Activated CD8-positive, alpha-beta memory T cell treated with anti-CD3 and anti-CD28 coated beads, Interleukin-2, amount 50 U/mL, for 24 hours (primary cell): ENCODE data around the gene FOLH1.
"Not testable (repeated sequence)": the region's sequence is repeated elsewhere in the genome, so short reads cannot be mapped to it uniquely, and the experiment has no call there.

Source experiments
- DNase-seq: peaks from one replicate; pipeline ENCODE4 v3.0.0-alpha.2; 2020; ENCODE audit errors: extremely low read depth

Gene FOLH1

DNA sequence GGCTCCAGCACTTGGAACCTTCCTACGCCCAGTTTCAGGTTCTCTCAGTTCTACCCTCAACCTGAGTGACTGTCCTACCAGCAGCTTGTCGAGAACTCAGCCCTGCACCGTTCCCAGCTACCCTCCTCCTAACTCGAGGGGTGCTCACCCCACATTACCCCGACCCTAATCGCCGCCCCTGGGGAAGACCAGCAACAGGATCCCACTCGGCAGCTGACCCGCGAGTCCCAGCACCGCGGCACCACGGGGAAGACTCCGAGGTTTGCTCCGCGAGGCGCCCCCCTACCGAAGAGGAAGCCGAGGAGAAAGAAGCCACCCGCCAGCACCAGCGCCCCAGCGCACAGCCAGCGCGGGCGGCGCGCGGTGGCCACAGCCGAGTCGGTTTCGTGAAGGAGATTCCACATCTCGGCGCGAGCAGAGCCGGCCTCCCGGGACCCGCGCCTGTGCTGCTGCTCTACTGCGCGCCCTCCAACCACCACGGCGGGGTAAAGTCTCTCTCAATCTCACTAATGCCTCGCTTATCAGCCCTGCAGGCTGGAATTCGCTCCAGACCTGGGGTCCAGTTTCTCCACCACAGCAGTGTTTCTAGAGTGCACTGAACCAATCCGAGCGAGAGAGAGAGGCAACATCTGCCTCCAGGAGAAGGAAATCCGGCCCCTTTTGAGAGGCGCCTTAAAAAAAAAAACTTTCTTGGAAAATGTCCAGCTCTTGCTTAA is at the start of gene FOLH1:
TSS of gene FOLH1 (minus strand) at position 597 of the 716 bp plus-strand sequence. CDS start at position 404, 193 bp downstream.
- DNase-seq: no peak

DNA sequence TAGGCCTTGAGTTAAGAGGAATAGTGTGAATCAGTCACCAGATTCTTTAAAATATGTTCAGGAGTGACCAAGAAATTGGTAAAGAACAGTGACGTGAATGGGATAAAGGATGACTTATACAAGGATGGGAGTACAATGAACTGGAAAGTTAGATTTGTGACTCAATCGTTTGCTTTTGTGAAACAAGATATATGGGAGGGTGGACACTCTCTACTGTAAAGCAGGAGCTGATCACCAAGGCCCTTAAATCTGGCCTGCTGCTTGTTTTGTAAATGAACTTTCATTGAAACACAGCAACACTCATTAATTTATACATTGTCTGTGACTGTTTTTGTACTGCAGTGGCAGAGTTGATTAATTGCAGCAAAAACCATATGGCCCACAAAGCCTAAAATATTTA is 46.7 kb upstream of the FOLH1 start:
- DNase-seq: not testable (repeated sequence)

DNA sequence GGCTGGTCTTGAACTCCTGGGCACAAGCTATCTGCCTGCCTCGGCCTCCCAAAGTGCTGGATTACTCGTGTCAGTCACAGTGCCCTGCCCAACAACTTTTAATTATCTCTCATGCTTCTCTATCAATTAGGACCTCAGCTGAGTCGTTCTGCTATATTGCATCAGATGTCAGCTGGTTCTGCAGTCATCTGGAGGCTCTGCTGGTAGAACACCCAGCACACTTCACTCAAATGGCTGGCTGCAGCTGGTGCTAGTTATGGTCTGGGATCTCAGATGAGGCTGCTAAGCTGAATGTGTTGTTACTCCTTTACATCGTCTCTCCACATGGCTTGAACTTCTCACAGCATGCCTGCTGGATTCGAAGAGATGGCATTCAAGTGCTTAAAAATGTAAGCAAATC is 42.8 kb upstream of the FOLH1 start:
- not testable (repeated sequence) for DNase-seq

DNA sequence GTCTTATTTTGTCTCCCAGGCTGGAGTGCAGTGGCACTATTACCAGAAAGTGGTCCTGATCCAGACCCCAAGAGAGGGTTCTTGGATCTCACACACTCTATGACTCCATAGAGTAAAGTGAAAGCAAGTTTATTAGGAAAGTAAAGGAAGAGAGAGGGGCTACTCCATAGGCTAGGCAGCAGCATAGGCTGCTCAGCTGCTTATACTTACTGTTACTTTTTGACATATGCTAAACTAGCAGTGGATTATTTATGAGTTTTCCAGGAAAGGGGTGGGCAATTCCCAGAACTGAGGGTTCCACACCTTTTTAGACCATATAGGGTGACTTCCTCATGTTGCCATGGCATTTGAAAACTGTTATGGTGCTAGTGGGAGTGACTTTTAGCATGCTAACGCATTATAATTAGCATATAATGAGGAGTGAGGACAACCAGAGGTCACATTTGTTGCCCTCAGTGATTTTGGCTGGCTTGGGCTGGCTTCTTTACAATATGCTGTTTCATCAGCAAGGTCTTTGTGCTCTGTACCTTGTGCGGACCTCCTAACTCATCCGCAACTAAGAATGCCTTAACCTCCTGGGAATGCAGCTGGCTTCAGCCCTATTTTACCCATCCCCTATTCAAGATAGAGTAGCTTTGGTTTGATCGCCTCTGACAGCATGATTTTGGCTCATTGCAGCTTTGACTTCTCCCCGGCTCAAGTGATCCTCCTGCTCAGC is 42.2 kb upstream of the FOLH1 start:
- not testable (repeated sequence) for DNase-seq

DNA sequence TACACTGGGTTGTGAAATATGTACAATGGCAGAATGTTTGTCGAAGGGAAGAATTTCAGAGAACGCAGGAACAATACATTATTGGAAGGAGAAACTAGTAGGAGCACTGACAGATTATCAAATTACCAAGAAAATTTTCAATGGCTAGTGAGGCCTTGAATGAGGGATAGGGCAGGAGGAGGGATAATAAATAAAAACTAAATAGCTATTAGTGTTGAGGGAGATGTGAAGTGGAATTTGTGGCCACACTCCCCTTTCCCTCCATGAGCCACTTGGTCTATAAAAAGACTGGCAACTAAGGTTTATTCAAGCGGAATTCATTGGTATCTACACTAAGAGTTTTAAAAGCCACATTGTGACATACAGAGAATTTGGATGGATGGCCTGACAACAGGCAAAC is 41.0 kb upstream of the FOLH1 start:
- not testable (repeated sequence) for DNase-seq

DNA sequence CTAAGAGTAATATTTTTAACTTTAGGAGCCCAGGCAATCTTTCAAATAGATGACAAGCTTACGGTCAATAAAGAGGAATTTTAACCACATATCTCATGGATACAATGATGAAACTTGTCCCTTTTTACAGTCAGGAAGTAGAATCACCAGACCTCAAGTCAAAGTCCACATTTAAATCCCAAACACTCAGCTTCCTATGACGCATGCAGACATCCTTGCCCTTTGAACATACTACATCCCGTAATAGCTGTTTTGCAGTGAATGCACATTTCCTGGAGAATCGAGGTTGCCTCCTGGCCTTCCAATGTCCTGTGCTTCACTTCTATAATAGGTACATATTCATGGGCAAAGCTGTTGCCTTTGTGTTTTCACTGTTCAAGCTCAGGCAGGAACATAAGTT is 25.3 kb upstream of the FOLH1 start:
- not testable (repeated sequence) for DNase-seq

DNA sequence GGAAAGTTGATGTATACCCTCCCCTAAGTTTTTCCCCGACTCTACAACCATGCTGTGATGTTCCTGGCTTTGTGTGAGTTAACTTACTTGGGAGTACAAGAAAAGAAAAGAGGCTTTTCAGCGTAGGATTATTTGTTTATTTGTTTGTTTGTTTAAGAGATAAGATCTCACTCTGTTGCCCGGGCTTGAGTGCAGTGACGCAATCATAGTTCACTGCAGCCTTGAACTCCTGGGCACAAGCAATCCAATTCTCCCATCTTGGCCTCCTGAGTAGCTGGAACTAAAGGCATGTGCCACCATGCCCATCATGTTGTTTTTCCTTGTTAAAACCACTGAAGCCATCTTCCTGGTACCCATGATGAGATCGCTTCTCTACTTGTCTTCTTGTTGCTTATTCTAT is 24.6 kb upstream of the FOLH1 start:
- not testable (repeated sequence) for DNase-seq

DNA sequence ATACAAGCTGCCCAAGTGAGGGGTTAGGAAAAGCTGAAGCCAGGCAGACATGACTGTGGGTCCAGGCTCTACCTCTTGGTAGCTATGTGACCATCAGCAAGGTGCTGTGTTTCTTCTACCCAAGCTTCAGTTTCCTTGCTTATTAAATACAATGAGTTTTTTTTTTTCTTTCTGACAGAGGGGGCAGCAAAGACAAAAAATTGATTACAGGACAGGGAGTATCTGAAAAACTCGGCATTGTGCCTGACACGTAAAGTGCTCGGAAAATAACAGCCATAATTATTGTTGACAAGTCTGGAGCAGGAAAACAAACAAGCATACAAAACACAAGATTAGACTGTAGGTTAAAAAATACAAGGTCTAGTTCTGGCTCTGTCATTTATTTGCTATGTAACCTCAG is 23.3 kb upstream of the FOLH1 start:
- not testable (repeated sequence) for DNase-seq

DNA sequence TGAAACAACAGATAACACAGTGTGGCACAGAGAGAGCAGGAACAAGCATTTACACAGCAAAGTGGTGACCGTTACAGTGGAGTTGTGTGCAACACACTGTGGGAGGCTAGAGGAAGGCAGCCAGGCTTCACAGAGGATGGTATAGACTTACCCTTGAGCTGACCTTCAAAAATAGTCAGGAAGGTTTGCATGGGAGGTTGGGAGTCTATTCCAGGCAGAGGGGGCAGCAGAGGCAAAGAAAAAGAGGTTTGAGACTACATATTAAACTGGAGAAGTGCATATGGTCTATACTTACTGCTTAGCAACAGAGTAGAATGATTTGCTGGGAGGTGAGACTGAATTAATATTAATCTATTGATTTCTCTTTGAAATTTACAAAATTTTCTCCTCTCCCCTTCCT is 22.1 kb upstream of the FOLH1 start:
- DNase-seq: not testable (repeated sequence)

DNA sequence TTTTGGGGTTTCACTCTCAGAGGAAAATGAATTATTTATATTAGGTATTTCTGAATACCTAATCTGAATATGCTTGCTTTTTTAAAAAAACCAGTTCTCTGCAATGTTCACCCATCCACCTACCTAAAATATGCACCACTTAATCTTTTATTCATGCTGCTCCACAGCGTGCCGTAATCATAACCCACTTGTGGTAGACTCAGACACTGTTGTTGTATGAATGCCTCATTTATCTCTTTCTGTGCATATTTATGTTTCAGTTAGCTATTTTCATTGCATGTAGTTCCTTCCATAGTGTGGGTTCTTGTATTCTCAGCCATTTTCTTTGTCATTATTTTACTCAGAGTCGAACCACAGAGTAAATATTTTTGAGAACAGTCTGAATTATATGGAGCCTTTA is 21.6 kb upstream of the FOLH1 start:
- not testable (repeated sequence) for DNase-seq

DNA sequence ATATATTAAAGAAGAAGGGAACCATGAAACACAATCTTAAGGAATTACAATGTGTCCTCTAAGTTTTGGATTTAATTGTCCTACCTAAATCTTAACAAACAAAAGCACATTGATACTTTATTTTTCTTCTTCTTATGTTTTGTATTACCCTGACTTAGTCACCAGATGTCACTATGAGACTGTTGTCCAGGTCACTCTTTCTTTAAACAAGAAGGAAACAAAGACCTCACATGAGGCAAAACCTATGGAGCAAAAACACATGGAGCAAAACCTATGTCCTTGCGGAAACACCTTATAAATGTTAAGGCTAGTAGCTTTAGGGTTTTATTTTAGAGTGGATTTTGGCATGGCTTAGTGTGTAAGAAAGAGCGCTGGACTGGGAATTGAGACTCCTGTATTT is 20.7 kb upstream of the FOLH1 start:
- DNase-seq: not testable (repeated sequence)

DNA sequence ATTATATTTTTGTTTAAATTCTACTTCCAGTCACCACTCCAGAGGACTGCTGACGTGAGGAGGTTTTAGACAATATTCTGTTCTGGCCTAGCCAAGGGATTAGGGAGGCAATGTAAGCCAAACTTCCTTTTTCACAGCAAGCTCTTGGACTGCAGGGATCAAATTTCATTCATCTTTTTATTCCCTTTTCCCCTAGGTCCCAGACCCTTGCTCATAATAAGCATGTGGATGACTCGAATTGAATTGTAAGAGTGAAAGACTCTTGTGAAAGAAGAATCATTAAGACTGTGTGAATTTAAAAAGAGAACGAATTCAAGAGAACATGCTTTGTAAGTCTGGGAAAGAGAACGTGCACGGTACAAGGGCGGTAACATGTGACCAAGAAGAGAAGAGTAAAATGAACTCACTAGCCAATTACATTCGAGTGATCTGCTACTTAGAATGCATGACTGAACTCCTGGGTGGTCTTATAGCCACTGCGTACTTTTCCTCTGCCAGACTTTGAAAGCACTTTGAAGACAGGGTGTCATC is 16.9 kb upstream of the FOLH1 start:
- not testable (repeated sequence) for DNase-seq

DNA sequence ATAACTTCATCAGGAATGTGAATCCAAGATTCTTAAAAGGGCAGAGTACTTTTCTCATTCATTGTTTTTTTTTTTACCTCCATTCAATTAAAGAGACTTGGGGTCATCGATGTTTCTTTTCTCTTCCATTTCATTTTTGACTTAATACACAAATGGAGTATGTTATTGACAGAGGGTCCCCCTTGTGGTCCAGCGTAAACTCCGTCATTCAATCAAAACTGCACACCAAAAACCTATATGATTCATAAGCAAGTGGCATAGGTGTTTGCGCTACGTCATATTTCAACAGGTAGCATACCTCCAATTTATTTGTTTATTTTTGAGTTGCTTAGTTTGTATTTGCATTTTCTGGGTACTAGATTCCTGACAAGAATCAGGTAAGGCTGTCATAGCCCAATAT is 12.7 kb upstream of the FOLH1 start:
- no peak for DNase-seq

DNA sequence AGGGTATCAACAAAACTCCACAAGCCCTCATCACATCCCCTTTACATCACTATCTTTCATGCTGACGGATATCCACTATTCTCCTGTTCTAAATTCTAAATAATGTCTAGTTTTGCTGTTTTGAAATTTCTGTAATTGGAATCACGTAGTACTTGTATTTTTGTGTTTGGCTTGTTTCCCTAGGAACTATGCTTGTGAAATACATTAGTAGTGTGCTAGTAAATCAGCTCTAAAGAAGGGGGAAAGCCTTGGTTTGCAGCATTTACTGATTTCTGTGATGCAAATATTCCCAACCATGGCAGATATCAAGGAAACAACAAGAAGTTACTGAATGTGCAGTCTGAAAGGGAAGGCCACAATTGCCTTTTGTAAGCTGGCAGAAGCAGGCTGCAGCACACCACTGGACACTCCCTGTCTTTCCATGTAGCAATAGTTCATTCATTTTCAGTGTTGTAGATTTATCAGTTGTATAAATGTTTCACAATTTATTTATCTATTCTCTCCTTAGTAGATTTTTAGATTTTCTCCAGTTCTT is 4.7 kb upstream of the FOLH1 start:
- DNase-seq: no peak

DNA sequence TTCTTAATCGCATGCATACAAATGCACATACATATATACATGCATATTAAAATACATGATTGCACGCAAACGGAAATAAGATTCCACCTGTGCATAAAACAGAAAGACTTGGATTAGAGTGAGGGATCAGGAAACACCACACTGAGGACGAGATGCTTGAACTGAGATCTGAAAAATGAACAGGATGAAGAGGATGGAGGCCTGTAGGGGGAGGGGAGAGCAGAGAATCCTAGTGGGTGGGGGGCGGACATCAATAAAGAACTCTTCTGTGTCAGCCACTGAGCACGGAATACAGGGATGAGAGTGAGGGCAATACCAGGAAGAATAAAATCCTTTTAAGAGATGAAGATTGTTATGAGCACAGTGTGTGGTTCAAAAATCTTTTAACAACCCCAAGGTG is 1.4 kb downstream of the FOLH1 start:
- not testable (repeated sequence) for DNase-seq

DNA sequence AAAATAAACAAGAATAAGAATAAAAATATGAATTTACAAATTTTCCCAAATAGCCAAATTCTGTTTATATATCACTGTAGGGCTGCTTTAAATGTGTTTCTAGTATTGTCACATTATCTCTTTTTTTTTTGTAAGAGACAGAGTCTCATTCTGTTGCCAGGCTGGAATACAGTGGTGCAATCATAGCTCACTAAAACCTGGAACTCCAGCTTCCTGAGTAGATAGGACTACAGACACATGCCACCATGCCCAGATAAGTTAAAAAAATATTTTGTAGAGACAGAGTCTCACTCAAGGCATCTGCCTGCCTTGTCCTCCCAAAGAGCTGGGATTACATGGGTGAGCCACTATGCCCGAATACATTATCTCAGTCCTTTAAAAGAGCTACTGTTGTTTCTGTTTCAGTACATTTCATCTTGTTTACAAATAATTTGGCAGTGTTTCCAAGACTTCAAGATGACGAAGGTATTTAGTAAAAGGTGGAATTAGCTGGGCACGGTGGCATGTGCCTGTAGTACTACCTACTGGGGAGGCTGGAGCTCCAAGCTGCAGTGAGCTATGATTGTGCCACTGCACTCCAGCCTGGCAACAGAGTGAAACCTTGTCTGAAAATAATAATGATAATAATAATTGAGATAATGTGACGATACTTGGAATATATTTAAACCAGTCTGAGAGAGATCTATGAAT is 6.0 kb downstream of the FOLH1 start:
- no peak for DNase-seq

DNA sequence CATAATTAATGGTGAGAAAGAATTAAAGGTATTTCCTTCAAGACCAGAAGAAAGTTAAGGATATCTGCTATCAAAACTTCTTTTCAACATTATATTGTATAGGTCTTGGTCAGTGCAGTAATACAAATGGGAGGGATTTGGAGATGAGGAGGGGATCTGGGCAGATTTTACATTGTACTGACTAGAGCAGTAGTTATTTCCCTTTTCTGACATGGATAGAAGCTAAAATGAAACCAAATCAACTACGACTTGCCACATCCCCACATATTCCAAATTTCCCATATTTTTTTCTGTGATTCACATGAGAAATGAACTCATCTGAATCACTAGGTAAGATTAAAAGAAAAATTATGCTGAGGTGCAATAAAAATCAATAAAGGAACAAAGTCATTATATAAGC is 11.6 kb downstream of the FOLH1 start:
- not testable (repeated sequence) for DNase-seq

DNA sequence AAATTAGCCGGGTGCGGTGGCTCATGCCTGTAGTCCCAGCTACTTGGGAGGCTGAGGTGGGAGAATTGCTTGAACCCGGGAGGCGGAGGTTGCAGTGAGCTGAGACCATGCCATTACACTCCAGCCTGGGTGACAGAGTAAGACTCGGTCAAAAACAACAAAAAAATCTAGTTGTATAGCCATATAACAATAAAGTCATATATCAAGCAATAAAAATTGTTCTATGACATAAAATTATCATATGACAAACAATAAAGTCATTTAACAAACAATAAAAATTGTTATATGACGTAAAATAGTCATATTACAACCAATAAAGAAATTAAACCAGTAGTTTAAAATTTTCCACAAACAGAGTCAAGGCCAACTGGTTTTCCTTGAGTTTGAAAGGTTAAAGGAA is 12.4 kb downstream of the FOLH1 start:
- not testable (repeated sequence) for DNase-seq

DNA sequence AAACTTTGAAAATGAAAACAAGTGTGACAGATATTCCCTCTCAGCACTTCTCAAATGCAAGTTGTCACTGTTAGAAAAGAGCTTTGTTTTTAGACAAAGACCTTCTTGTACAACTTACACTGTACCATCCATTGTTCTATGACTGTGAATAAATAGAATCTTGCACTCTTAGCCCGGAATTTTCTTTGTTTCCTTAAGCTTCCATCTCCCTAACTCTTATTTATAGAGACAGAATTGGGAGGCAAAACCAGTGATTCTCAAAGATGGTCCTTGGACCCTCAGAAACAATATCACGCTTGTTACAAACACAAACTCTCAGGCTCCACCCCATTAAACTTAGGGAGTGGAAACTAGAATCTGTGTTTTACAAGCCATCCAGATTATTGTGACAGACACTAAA is 18.1 kb downstream of the FOLH1 start:
- DNase-seq: not testable (repeated sequence)

DNA sequence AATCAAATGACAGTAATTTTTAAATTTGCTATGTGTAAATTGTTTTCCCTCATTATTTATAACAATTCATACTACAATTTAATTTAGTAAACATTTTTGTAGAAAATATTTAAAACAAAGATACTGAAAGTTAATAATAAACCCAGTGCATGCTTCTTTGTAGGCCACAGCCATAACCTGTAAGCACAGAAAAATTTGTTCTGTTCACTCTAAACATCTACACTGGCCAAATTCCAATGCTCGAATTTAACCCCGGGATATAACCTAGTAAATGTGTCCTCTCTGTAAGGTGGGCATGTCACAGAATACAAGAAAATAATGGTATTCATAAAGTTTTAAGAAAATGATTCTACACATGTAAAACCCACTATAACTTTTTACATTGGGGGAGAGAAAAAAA is 22.2 kb downstream of the FOLH1 start:
- not testable (repeated sequence) for DNase-seq

DNA sequence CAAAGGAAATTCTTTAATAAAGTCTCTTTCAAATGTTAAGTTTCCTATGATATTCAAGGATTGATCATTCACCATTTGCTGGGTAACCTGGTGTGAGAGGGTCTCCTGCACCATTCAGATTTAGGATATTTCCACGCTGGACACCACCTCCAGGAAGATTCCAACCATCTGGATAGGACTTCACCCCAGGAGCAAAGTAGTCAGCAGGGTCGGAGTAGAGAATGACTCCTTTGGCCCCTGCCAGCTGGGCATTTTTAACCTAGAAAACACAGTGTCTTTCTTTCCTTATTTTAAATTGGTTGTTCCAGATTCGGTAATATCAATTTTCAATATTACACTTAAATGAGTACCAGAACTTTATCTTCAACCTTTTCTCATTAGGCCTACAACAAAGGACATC is 22.8 kb downstream of the FOLH1 start:
- DNase-seq: not testable (repeated sequence)

DNA sequence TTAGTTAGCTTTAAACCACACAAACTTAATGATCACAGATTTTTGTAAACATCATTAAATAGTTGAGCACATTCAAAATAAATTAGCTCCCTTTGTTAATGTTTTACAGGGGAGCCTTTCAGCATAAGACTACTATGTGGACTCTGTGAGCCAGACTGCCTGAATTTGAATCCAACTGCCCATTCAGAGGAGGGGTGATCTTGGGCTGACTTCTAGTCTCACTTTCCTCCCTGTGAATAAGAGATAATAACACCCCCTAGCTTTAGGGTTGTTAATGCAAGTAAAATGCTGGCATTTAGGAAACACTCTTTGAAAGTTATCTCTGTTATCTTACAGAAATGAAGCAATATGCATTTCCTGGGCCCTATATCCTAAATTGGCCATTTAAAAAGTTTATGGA is 23.6 kb downstream of the FOLH1 start:
- DNase-seq: not testable (repeated sequence)
